Measurements from ENCODE around the gene PRR5.

DNA sequence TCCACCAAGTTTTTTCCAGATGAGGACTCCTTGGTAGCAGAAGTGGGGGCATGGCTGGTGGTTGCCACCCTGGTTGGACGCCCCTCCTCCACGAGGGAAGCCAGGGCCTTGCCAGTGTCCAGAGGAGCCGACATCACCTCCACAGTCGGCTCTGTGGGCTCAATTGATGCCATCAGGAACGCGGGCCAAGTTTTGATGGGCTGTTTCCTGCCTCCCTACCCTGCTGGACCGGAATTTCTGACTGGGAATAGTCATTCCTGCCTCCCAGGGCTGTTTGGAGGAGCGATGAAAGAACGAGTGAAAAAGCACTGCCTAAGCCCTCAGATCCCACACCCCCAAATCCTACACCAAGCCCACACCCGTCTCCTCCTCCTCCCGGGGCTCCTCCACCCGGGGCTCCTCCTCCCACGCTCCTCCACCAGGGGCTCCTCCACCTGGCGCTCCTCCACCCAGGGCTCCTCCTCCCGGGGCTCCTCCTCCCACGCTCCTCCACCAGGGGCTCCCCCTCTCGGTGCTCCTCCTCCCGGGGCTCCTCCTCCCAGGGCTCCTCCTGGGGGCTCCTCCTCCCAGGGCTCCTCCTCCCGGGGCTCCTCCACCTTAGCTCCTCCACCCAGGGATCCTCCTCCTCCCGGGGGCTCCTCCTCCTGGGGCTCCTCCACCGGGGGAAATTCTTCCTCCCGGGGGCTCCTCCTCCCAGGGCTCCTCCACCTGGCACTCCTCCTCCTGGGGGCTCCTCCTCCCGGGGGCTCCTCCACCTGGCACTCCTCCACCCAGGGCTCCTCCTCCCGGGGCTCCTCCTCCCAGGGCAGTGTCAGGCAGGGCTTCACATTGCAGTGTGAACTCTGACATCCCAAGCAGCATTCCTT lies 10.0 kb upstream of the PRR5 start:
- TF ChIP-seq, protein P1, sequence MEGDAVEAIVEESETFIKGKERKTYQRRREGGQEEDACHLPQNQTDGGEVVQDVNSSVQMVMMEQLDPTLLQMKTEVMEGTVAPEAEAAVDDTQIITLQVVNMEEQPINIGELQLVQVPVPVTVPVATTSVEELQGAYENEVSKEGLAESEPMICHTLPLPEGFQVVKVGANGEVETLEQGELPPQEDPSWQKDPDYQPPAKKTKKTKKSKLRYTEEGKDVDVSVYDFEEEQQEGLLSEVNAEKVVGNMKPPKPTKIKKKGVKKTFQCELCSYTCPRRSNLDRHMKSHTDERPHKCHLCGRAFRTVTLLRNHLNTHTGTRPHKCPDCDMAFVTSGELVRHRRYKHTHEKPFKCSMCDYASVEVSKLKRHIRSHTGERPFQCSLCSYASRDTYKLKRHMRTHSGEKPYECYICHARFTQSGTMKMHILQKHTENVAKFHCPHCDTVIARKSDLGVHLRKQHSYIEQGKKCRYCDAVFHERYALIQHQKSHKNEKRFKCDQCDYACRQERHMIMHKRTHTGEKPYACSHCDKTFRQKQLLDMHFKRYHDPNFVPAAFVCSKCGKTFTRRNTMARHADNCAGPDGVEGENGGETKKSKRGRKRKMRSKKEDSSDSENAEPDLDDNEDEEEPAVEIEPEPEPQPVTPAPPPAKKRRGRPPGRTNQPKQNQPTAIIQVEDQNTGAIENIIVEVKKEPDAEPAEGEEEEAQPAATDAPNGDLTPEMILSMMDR (conservative IDR thresholded peaks at IDR 0.05 in 1 of 2, IDR thresholded peaks at IDR 0.05 in 1 of 2; ENCODE audit: low read depth in 1 of 2, low read length in 2 of 2): no peak
- no peak for TF ChIP-seq EZH2 (IDR thresholded peaks at IDR 0.05; ENCODE audit: low read length, missing control alignments)
